HG03565 (cell line): Measurements from ENCODE around the gene NPC1L1.

ENCODE experiments used
- ATAC-seq: cut with Tn5 transposase; IDR thresholded peaks from one replicate; pipeline ENCODE4 v1.9.1; 2021; ENCODE audit warnings: mild to moderate bottlenecking, moderate library complexity; ENCODE audit not compliant: unreplicated experiment

The NPC1L1 gene

DNA sequence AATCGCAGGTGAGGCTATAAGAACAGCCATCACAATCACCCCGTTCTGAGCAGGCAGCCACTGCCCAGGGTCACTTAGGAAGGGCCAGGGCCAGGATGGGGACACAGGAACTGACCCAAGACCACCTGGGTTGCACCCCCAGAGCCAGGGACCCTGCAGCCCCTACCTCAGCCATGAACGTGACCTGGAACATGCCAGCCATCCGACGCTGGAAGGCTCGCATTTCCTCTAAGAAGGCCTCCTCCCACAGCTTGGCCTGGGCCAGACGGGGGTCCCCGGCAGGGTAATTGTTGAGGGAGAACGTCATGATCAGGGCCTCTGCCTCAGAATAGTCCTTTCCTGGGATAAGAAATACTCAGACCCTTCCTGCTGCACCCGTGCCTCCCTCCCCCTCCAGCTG lies 5.0 kb downstream of the NPC1L1 start:
- ATAC-seq = no peak

DNA sequence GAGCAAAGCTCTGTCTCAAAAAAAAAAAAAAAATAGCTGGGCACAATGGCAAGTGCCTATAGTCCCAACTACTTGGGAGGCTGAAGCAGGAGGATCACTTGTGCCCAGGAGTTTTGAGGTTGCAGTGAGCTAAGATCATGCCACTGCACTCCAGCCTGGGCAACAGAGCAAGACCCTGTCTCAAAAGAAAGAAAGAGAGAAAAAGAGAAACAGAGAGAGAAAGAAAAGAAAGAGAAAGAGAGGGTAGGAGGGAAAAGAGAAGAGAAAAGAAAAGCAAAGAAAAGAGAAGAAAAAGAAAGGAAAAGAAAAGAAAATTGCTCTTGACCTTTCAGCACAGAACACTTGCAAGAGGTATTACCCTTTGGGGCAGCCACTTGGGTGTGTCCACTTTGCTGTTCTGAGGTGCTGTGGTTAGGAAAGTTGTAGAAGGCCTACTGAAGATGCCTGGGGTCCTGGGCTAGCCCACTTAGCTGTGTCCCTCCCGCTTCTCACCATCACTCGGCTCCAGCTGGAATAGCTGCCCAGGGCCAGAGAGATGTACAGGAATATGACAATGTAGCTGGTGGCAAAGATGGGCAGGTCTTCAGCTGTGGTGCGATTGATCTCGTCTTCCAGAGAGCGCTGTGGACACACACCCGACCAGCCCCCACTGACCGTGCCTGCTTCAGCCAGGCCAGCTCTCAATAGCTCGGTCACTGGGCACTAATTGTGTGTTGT lies 5.6 kb downstream of the NPC1L1 start:
- ATAC-seq = no peak

DNA sequence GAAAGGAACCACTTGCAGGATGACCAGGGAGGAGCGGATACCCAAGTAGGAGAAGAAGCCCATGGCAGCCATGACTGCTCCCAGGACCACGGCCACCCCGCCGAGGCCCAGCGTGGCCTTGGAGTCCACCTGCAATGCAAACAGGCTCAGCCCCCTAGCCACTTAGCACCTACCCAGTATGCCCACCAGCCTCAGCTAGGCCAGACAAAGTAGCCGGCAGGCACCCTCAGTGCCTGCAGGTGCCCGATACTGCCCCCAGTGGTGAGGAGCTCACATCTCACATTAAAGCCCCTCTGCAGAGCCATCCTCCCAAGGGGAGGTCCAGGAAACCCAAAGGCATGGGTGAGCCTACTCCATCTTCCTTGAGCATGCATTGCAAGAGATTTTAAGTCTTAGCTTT lies 6.6 kb downstream of the NPC1L1 start:
- ATAC-seq = no peak

- ATAC-seq = no peak
Measured at GRCh38 chr7:44534087-44534486, 7.0 kb downstream of the NPC1L1 start.

- ATAC-seq = no peak
Measured at GRCh38 chr7:44533301-44534055, 7.7 kb downstream of the NPC1L1 start.

DNA sequence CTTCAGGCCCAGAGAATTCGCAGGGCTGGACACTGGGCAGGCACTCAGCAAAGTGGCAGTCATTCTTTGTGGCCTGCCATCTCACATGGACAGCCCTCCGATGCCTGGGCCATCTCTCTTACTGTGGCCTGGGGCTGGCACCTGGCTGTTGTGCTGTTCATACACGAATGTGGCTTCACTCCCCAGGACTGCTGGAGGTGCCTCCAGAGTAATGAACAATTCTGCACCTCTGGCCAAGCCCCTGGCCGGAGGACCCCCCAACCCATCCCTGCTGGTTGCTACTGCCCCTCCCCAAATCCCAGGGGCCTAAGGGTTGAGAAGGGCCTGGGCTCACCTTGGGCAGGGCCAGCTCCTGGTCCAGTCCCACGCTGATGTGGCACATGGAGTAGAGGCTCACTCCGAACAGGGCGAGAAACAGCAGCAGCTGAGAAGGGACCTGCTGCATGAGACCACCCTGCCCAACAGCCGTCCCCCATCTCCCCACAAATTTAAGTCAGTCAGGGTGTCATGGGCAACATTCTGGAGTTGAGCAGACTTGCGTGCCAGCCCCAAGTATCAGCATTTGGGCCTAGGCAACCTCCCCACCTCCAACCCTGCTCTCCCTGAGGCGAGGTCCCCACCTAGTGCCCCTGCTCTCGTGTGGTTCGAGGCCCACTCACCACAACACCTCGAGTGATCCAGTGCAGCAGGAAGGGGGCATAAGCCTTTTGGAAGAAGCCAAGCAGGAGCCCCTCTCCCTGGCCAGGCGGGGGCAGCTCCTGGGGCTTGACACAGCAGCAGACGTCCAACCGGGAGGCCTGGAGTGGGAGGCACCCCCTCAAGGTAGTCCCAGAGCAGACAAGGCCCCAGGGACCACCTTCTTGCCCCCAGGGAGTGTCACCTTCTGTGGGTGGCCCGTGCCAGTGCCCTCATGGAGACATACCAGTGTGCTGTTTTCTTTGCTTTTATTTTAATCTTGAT lies 9.4 kb downstream of the NPC1L1 start:
- no peak for ATAC-seq

DNA sequence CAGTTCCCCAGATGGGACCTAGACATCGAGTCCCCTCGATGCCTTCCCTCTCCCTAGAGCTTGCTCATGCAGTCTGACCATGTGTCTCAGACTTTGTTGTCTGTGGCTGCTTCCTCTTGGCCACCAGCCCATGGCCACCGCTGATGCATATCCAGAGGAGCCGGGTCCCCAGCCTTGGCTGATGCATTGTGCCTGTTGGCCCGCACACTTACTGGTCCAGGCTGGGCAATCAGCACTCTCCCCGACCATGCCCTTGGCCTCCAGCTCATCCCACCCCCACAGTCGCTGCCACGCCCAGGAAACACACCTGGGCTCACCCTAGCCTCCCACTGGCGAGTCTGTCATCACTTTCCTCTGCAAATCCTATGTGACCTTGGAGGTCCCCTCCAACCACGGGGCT lies 10.1 kb downstream of the NPC1L1 start:
- no peak for ATAC-seq

DNA sequence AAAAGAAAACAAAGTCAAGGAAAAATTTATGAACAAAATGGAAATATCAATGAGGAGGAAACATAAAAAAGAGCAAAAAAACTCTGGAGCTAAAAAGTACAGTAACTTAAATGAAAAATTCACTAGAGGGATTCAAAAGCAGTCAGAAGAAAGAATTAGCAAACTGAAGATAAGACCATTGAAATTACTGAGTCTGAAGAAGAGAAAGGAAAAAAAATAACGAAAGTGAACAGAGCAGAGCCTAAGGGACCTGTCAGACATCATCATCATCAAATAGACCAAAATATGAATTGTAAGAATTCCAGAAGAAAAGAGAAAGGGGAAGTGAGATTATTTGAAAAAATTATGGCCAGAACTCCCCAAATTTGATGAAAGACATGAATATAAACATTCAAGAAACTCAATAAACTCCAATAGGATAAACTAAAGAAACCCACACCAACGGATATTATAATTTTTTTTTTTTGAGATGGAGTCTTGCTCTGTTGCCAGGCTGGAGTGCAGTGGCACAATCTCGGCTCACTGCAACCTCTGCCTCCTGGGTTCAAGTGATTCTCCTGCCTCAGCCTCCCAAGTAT lies 16.2 kb downstream of the NPC1L1 start:
- ATAC-seq = no peak

DNA sequence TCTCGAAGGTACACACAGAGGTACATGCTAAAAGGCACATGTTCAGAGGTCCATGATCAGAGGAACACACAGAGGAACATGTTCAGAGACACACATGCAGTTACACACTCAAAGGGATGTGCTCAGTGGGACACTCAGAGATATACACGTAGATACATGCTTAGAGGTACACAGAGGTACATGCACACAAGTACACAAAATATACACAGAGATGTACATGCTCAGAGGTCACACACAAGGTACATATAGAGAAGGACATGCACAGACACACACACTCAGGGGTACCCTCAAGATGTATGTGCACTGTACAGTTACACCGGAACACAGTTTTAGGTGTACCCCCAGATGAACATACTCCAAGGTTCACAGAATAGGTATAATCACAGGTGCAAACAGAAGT lies 18.8 kb downstream of the NPC1L1 start:
- no peak for ATAC-seq

DNA sequence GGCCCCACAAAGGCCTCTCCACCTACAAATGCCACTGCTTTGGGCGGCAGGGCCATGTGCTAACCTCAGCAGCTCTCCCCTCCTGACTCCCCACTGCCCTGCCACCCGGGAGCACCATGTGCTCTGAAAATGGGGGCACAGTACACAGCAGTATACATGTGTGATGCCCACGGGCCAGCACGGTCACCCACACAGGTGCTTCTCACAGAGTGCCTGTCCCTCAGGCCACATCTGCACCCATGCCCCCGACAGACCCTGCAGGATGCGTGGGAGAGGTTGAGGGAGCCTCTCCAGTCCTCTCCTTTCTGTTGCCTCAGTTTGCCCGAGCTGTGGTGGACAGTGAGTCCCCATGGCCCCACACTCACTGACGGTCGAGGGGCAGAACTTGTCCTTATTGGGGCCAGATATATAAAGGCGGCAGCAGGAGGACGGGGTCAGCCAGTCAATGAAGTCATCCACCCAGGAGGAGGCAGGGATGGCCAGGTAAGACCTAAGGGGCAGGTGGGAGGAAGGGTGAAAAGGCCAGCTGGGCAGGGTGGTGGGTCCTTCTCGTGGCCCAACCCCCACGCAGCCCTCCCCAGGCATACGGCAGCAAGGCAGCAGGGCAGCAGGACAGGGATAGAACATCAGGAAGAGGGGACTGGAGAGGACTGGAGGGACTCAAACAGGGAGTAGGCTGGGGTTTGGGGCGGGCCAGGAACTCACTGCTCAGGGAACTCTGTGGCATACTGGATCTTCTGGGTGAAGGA lies 19.6 kb downstream of the NPC1L1 start:
- no peak for ATAC-seq

DNA sequence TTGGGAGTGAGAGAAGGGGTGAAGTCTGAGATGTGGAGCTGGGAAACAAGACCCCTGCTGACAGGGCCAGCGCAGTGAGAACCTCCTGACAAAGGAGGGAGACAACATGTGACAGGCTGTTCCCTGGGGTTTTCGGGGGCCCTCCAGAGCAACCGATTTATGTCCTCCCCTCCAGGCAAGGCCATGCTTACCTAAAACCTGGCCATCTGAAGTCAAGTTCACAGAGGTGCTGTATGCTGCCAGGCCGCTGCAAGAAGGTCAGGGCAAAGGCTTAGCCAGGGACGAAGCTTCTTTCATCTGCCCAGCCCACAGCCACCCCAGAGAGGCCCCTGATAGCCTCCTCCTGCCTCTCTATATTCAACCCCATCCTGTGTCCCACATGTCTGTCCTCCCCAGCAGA lies 20.6 kb downstream of the NPC1L1 start:
- no peak for ATAC-seq

DNA sequence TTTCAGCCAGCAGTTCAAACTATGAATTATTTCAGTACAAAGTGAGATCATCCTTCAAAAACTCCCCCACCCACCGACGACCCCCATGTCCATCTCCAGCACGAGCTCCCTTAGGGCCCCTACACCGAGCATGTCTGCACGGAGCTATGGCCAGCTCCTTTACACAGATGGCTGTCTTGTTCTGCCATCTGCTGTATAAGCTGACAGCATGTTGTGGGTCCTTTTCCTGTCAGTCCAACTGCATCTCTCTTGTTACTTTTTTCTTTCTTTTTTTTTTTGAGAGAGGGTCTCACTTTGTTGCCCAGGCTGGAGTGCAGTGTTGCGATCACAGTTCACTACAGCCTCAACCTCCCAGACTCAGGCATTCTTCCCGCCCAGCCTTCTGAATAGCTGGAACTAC lies 21.6 kb downstream of the NPC1L1 start:
- no peak for ATAC-seq

- no peak for ATAC-seq
Measured at GRCh38 chr7:44518761-44519160, 22.4 kb downstream of the NPC1L1 start.

GRCh38 chr7:44517175-44517574 lies 24.0 kb downstream of the NPC1L1 start:
- ATAC-seq = no peak

DNA sequence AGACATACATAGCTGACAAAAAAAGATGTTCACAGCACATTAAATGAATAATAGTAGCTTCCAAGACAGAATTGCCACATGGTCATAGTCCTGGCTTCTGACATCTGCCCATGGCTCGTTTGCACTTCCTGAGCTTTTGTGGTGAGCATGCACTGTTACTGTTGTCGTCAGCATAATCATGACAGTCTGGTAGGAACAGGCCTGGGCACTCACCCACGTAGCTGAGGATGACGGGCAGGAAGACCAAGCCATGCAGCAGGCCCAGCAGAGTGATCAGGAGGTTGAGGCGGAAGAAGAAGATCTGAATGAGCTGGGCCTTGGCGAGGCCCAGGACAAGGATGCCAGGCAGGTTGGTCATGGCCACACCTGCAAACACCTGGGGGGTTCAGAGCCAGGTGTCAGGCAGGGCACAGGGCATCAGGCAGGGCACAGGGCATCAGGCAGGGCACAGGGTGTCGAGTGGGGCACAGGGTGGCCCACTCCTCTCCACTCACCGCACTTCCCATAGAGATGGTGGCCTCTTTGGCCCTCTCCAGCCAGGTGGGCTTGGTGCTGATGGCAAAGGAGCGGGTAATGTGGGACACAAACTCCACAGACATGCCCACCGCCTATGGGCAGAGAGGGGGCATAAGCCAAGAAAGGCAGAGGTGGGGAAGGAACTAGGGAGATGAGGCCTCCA lies 25.4 kb downstream of the NPC1L1 start:
- ATAC-seq = no peak

- no peak for ATAC-seq
Measured at GRCh38 chr7:44512736-44513135, 28.4 kb downstream of the NPC1L1 start.

- ATAC-seq = no peak
Measured at GRCh38 chr7:44511863-44512468, 29.2 kb downstream of the NPC1L1 start.

GRCh38 chr7:44511236-44511635 lies 29.9 kb downstream of the NPC1L1 start:
- ATAC-seq = no peak

- no peak for ATAC-seq
Measured at GRCh38 chr7:44508328-44509030, 32.7 kb downstream of the NPC1L1 start.
